ENCODE data around the gene PANK2. TPM values are rescaled to one million over a fixed set of nuclear protein-coding genes. Genes with fewer than 3 reads are reported as not detected.
"Not testable (repeated sequence)": the region's sequence is repeated elsewhere in the genome, so short reads cannot be mapped to it uniquely, and the experiment has no call there.

Gene PANK2
- total RNA-seq, 2 experiments from 2014 or later, result 59.7 to 64.5 TPM

GRCh38 chr20:3940905-3941304, 51.7 kb downstream of the PANK2 start:
- CTCF ChIA-PET, result interaction anchor here (0.7 to 1.0 kb wide), 2 partner anchors 17 to 786 kb away, joined by 3 to 7 read pairs; no protein-coding TSS in a partner anchor
- no peak overlapping the region for H3K4me3 Mint-ChIP-seq
- no peak overlapping the region for H3K27ac Mint-ChIP-seq
- DNase-seq, result no peak
- POLR2A ChIA-PET, result no interaction called here
- peaks cover 15% of the 10 kb centered on the region for H3K9me3 Mint-ChIP-seq
- H3K27me3 Mint-ChIP-seq, result no peaks in the 10 kb centered on the region
- H3K4me1 Mint-ChIP-seq, result no peaks in the 10 kb centered on the region
- H3K36me3 Mint-ChIP-seq (ENCODE audit: low read depth), result peaks cover 49% of the 10 kb centered on the region

GRCh38 chr20:3946666-3947065, 57.5 kb downstream of the PANK2 start:
- DNase-seq; H3K27ac Mint-ChIP-seq; POLR2A ChIA-PET; H3K4me3 Mint-ChIP-seq; H3K36me3 Mint-ChIP-seq (ENCODE audit: low read depth); H3K4me1 Mint-ChIP-seq; H3K27me3 Mint-ChIP-seq; H3K9me3 Mint-ChIP-seq: not testable (repeated sequence)
- CTCF ChIA-PET, result interaction anchor here (1.4 kb wide), 1 partner anchor 8 kb away, joined by 3 read pairs; no protein-coding TSS in a partner anchor

GRCh38 chr20:3964719-3965118, 75.5 kb downstream of the PANK2 start:
- no peak for DNase-seq
- POLR2A ChIA-PET, result no interaction called here
- CTCF ChIA-PET, result interaction anchor here (0.8 to 1.8 kb wide), 2 partner anchors 28 to 46 kb away, joined by 3 to 4 read pairs; no protein-coding TSS in a partner anchor
- Mint-ChIP-seq H3K9me3 (peaks cover 3% of the 10 kb centered on the region), H3K27ac (no peak overlapping the region), H3K4me3 (no peak overlapping the region), H3K4me1 (peaks cover 2% of the 10 kb centered on the region), H3K36me3 (ENCODE audit: low read depth) (peaks cover 17% of the 10 kb centered on the region), H3K27me3 (no peaks in the 10 kb centered on the region)

- Mint-ChIP-seq H3K36me3 (ENCODE audit: low read depth) (peaks cover 27% of the 10 kb centered on the region), H3K4me1 (peaks cover 2% of the 10 kb centered on the region), H3K27me3 (no peaks in the 10 kb centered on the region), H3K9me3 (peaks cover 3% of the 10 kb centered on the region), H3K27ac (no peak overlapping the region), H3K4me3 (no peak overlapping the region)
- POLR2A ChIA-PET, result no interaction called here
- DNase-seq, result no peak
- CTCF ChIA-PET, result interaction anchor here (0.7 kb wide), 1 partner anchor 40 kb away, joined by 3 read pairs; no protein-coding TSS in a partner anchor
Measured at GRCh38 chr20:3966571-3966970, 77.4 kb downstream of the PANK2 start.

GRCh38 chr20:3970016-3970415, 80.8 kb downstream of the PANK2 start:
- no peak for DNase-seq
- Mint-ChIP-seq H3K36me3 (ENCODE audit: low read depth) (peaks cover 33% of the 10 kb centered on the region), H3K27ac (no peak overlapping the region), H3K4me1 (peaks cover 4% of the 10 kb centered on the region), H3K4me3 (no peak overlapping the region), H3K9me3 (peaks cover 2% of the 10 kb centered on the region), H3K27me3 (no peaks in the 10 kb centered on the region)
- POLR2A ChIA-PET, result no interaction called here
- CTCF ChIA-PET, result interaction anchor here (0.7 to 1.5 kb wide), 3 partner anchors 32 to 115 kb away, joined by 3 to 4 read pairs (median 3); no protein-coding TSS in a partner anchor

- CTCF ChIA-PET, result interaction anchor here (1.0 kb wide), 1 partner anchor 32 kb away, joined by 3 read pairs; no protein-coding TSS in a partner anchor
Measured at GRCh38 chr20:3971145-3971544, 82.0 kb downstream of the PANK2 start.

GRCh38 chr20:3972161-3972560, 83.0 kb downstream of the PANK2 start:
- ChIA-PET CTCF (interaction anchor here (1.0 kb wide), 1 partner anchor 33 kb away, joined by 3 read pairs; no protein-coding TSS in a partner anchor), POLR2A (no interaction called here)
- DNase-seq, result no peak
- H3K9me3 Mint-ChIP-seq, result peaks cover 2% of the 10 kb centered on the region
- H3K27me3 Mint-ChIP-seq, result no peaks in the 10 kb centered on the region
- no peak overlapping the region for H3K4me3 Mint-ChIP-seq
- H3K4me1 Mint-ChIP-seq, result peaks cover 4% of the 10 kb centered on the region
- peaks cover 34% of the 10 kb centered on the region for H3K36me3 Mint-ChIP-seq (ENCODE audit: low read depth)
- no peak overlapping the region for H3K27ac Mint-ChIP-seq

More at GRCh38 chr20:3971145-3971544, 82.0 kb downstream of the PANK2 start:
- peaks cover 35% of the 10 kb centered on the region for H3K36me3 Mint-ChIP-seq (ENCODE audit: low read depth)
- no peak overlapping the region for H3K4me3 Mint-ChIP-seq
- POLR2A ChIA-PET, result no interaction called here
- no peak for DNase-seq
- peaks cover 4% of the 10 kb centered on the region for H3K4me1 Mint-ChIP-seq
- no peak overlapping the region for H3K27ac Mint-ChIP-seq
- peaks cover 2% of the 10 kb centered on the region for H3K9me3 Mint-ChIP-seq
- H3K27me3 Mint-ChIP-seq, result no peaks in the 10 kb centered on the region

- H3K9me3 Mint-ChIP-seq, H3K4me1 Mint-ChIP-seq, POLR2A ChIA-PET, DNase-seq, H3K27ac Mint-ChIP-seq, H3K4me3 Mint-ChIP-seq, CTCF ChIA-PET, H3K27me3 Mint-ChIP-seq: not testable (repeated sequence)
- peaks cover 30% of the 10 kb centered on the region for H3K36me3 Mint-ChIP-seq (ENCODE audit: low read depth)
Measured at GRCh38 chr20:3972631-3973030, 83.4 kb downstream of the PANK2 start.

GRCh38 chr20:3973705-3974104, 84.5 kb downstream of the PANK2 start:
- H3K27me3 Mint-ChIP-seq, result no peaks in the 10 kb centered on the region

GRCh38 chr20:3976511-3976910, 87.3 kb downstream of the PANK2 start:
- no peak for DNase-seq
- no peak overlapping the region for H3K4me3 Mint-ChIP-seq
- H3K9me3 Mint-ChIP-seq, result peaks cover 2% of the 10 kb centered on the region
- CTCF ChIA-PET, result no interaction called here
- peaks cover 17% of the 10 kb centered on the region for H3K36me3 Mint-ChIP-seq (ENCODE audit: low read depth)
- H3K4me1 Mint-ChIP-seq, result peaks cover 23% of the 10 kb centered on the region
- no peaks in the 10 kb centered on the region for H3K27me3 Mint-ChIP-seq
- no peak overlapping the region for H3K27ac Mint-ChIP-seq
- POLR2A ChIA-PET, result no interaction called here

More at GRCh38 chr20:3973705-3974104, 84.5 kb downstream of the PANK2 start:
- Mint-ChIP-seq H3K4me1 (peaks cover 4% of the 10 kb centered on the region), H3K9me3 (peaks cover 2% of the 10 kb centered on the region), H3K27ac (no peak overlapping the region), H3K36me3 (ENCODE audit: low read depth) (peaks cover 29% of the 10 kb centered on the region), H3K4me3 (no peak overlapping the region)
- ChIA-PET POLR2A (no interaction called here), CTCF (interaction anchor here (0.5 to 0.7 kb wide), 2 partner anchors 220 to 232 kb away, joined by 4 read pairs; no protein-coding TSS in a partner anchor)
- no peak for DNase-seq

Small RNA genes within 50 kb of the gene (microRNA-seq; reads per million reads assigned to microRNA genes)
- gene MIR103A2 (ENCODE audit: borderline microRNAs expressed, borderline replicate concordance) (not detected), gene MIR103B2 (ENCODE audit: borderline microRNAs expressed, borderline replicate concordance) (not detected)

Other genes starting within 250 kb of the PANK2 start
- gene GFRA4, start 226.0 kb upstream of the PANK2 start, total RNA-seq, result not detected
- gene ADAM33, start 207.4 kb upstream of the PANK2 start, total RNA-seq, result not detected
- gene SIGLEC1, start 176.8 kb upstream of the PANK2 start, total RNA-seq, result not detected
- not detected for gene HSPA12B, start 156.7 kb upstream of the PANK2 start, total RNA-seq
- 10 to 100 TPM; 27.8 to 27.9 TPM for gene ADISSP, start 121.6 kb upstream of the PANK2 start, total RNA-seq
- gene SPEF1, start 107.9 kb upstream of the PANK2 start, total RNA-seq, result under 1 TPM; 0.17 to 0.21 TPM
- 10 to 100 TPM; 77.8 to 85.6 TPM for gene CENPB, start 102.6 kb upstream of the PANK2 start, total RNA-seq
- 100 to 1,000 TPM; 403 to 429 TPM for gene CDC25B, start 93.1 kb upstream of the PANK2 start, total RNA-seq
- gene AP5S1, start 68.8 kb upstream of the PANK2 start, total RNA-seq, result 10 to 100 TPM; 16.6 to 18.2 TPM
- gene MAVS, start 42.6 kb upstream of the PANK2 start, total RNA-seq, result 10 to 100 TPM; 34.8 to 36.4 TPM
- gene RNF24, start 126.2 kb downstream of the PANK2 start, total RNA-seq, result 10 to 100 TPM; 13.5 to 15.0 TPM

All from activated CD4-positive, alpha-beta T cell treated with anti-CD3 and anti-CD28 coated beads, Interleukin-2, amount 10 ng/mL, durations not matched to agents 7 days and 5 days (primary cell).